Endodermal cell (in vitro differentiated cells): ENCODE measurements around the gene ITM2C. TPM values are rescaled to one million over a fixed set of nuclear protein-coding genes. Genes with fewer than 3 reads are reported as not detected.

ENCODE experiments used
- DNase-seq: peaks from one replicate; pipeline ENCODE4 v3.0.0-alpha.2; 2017
- H3K27ac ChIP-seq: 2 replicates; pipeline ENCODE4 v1.5.1; 2013; ENCODE audit warnings: mild to moderate bottlenecking, low read depth, low read length, moderate library complexity
- H3K27me3 ChIP-seq: 2 replicates; pipeline ENCODE4 v1.6.1; 2013; ENCODE audit warnings: mild to moderate bottlenecking, low read length, moderate library complexity; ENCODE audit not compliant: insufficient read depth, control insufficient read depth, poor library complexity, severe bottlenecking
- H3K36me3 ChIP-seq: 2 replicates; pipeline ENCODE4 v1.7.0; 2013; ENCODE audit warnings: mild to moderate bottlenecking, low read length, moderate library complexity; ENCODE audit not compliant: control insufficient read depth, insufficient read depth
- H3K4me1 ChIP-seq: one replicate; pipeline ENCODE4 v1.7.0; 2013; ENCODE audit warnings: low read length; ENCODE audit not compliant: control insufficient read depth, insufficient read depth
- H3K4me3 ChIP-seq: 2 replicates; pipeline ENCODE4 v1.5.1; 2013; ENCODE audit warnings: mild to moderate bottlenecking, low read length, moderate library complexity
- H3K9ac ChIP-seq: 2 replicates; pipeline ENCODE4 v1.6.1; 2013; ENCODE audit warnings: mild to moderate bottlenecking, low read length, moderate library complexity; ENCODE audit not compliant: poor library complexity, severe bottlenecking; ENCODE audit errors: extremely low read depth
- H3K9me3 ChIP-seq: 2 replicates; pipeline ENCODE4 v1.6.1; 2013; ENCODE audit warnings: mild to moderate bottlenecking, low read length, moderate library complexity; ENCODE audit not compliant: control insufficient read depth
- H3K27ac Mint-ChIP-seq: 2 replicates; pipeline ENCODE4 v1.8.0; 2020; ENCODE audit warnings: mixed read lengths
- H3K27me3 Mint-ChIP-seq: 2 replicates; pipeline ENCODE4 v1.8.0; 2021; ENCODE audit warnings: mild to moderate bottlenecking, mixed read lengths; ENCODE audit not compliant: insufficient read depth
- H3K36me3 Mint-ChIP-seq: 2 replicates; pipeline ENCODE4 v1.8.0; 2020; ENCODE audit warnings: low read depth, mixed read lengths
- H3K4me1 Mint-ChIP-seq: 2 replicates; pipeline ENCODE4 v1.8.0; 2020; ENCODE audit warnings: mixed read lengths
- H3K4me3 Mint-ChIP-seq: 2 replicates; pipeline ENCODE4 v1.8.0; 2020; ENCODE audit warnings: mild to moderate bottlenecking, moderate library complexity, mixed read lengths
- H3K9me3 Mint-ChIP-seq: 2 replicates; pipeline ENCODE4 v1.8.0; 2020; ENCODE audit warnings: mild to moderate bottlenecking, mixed read lengths
- CTCF ChIP-seq: fragments of 200-600 bp; sonication (generic); conservative IDR thresholded peaks from 2 replicates; pipeline ENCODE4 v1.5.0; 2021; ENCODE audit warnings: antibody characterized with exemption, mild to moderate bottlenecking
- WGBS, 2 experiments: methylation state at CpG; one replicate each; pipeline versions ENCODE4 v1.1.5 to v1.1.7; 2013; ENCODE audit warnings: missing lambda C conversion rate in 2 of 2, mixed read lengths in 1 of 2; ENCODE audit not compliant: insufficient coverage in 1 of 2, insufficient read length in 1 of 2; 5-methylcytosine and 5-hydroxymethylcytosine counted together
- total RNA-seq, 2 donors: library from RNA; stranded (reverse); fragmentation: NEBNext Ultra II Directional in 1 of 2; extraction: Animal tissue kit (Norgen Biotek cat#: 25700) in 1 of 2; gene quantifications; 2 replicates in 1 of 2; 3 replicates in 1 of 2; pipeline ENCODE4 v1.2.1, GENCODE V29; 2021

The ITM2C gene
- total RNA-seq, 2 donors from 2014 or later = 208 to 269 TPM

GRCh38 chr2:230850358-230850658, 14.4 kb upstream of the ITM2C start:
- 89 to 96% methylated on average over 5 to 7 of the region's 7 CpGs for WGBS, 2 experiments
- Histone ChIP-seq H3K9ac (no peak overlapping the region), H3K27ac (no peak overlapping the region), H3K4me1 (no peaks in the 10 kb centered on the region), H3K4me3 (no peak overlapping the region), H3K9me3 (peaks cover 6% of the 10 kb centered on the region), H3K36me3 (no peaks in the 10 kb centered on the region), H3K27me3 (no peaks in the 10 kb centered on the region)
- no peaks in the 10 kb centered on the region for H3K36me3 Mint-ChIP-seq
- DNase-seq = no peak
- peaks cover 13% of the 10 kb centered on the region for H3K9me3 Mint-ChIP-seq
- H3K27me3 Mint-ChIP-seq = peaks cover 37% of the 10 kb centered on the region
- H3K4me1 Mint-ChIP-seq = no peaks in the 10 kb centered on the region
- H3K27ac Mint-ChIP-seq = no peak overlapping the region
- H3K4me3 Mint-ChIP-seq = no peak overlapping the region
- TF ChIP-seq CTCF = no peak

GRCh38 chr2:230852113-230852512, 12.6 kb upstream of the ITM2C start:
- Mint-ChIP-seq H3K4me3 (no peak overlapping the region), H3K36me3 (no peaks in the 10 kb centered on the region), H3K9me3 (peaks cover 4% of the 10 kb centered on the region), H3K4me1 (no peaks in the 10 kb centered on the region), H3K27ac (no peak overlapping the region), H3K27me3 (peaks cover 28% of the 10 kb centered on the region)
- Histone ChIP-seq H3K27ac (no peak overlapping the region), H3K9me3 (peaks cover under 1% of the 10 kb centered on the region), H3K4me3 (no peak overlapping the region), H3K4me1 (no peaks in the 10 kb centered on the region), H3K9ac (no peak overlapping the region), H3K36me3 (no peaks in the 10 kb centered on the region), H3K27me3 (no peaks in the 10 kb centered on the region)
- DNase-seq = no peak
- TF ChIP-seq CTCF = no peak
- 99 to 100% methylated on average over 2 to 4 of the region's 4 CpGs for WGBS, 2 experiments

GRCh38 chr2:230861552-230862255, 3.0 kb upstream of the ITM2C start:
- peak overlapping the region; percentile 8 for H3K4me3 Mint-ChIP-seq
- peak overlapping the region; percentile 17 for H3K27ac Mint-ChIP-seq
- H3K27ac ChIP-seq = no peak overlapping the region
- TF ChIP-seq CTCF = no peak
- no peaks in the 10 kb centered on the region for H3K9me3 ChIP-seq
- no peaks in the 10 kb centered on the region for H3K27me3 ChIP-seq
- no peaks in the 10 kb centered on the region for H3K36me3 Mint-ChIP-seq
- H3K4me3 ChIP-seq = no peak overlapping the region
- H3K36me3 ChIP-seq = no peaks in the 10 kb centered on the region
- peaks cover 12% of the 10 kb centered on the region for H3K4me1 Mint-ChIP-seq
- DNase-seq = peak; percentile 88
- no peaks in the 10 kb centered on the region for H3K9me3 Mint-ChIP-seq
- H3K4me1 ChIP-seq = peaks cover 5% of the 10 kb centered on the region
- H3K9ac ChIP-seq = no peak overlapping the region
- peaks cover 13% of the 10 kb centered on the region for H3K27me3 Mint-ChIP-seq
- WGBS, 2 experiments = 56 to 63% methylated on average over 11 to 13 of the region's 13 CpGs
